ENCODE measurements around the gene FASTKD3. TPM values are rescaled to one million over a fixed set of nuclear protein-coding genes. Genes with fewer than 3 reads are reported as not detected.

Gene FASTKD3
- total RNA-seq, 1 donor from 2014 or later = 18.6 TPM

DNA sequence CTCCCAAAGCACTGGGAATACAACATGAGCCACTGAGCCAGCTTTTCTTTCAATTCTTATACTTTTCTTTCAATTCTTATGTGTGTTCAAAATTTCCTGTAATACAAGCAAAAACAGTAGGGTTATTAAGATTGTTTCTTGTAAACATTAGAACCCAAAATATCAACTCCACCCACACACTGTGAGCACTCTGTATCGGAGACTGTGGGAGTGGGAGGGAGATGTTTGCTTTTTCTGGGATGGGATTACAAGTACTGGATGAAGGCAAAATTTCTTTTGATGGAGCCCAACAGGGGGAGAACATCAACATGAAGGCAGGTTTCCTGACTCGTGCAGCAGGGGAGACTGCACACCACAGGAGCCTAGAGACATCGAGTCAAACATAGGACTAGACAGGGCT is 13.2 kb downstream of the FASTKD3 start:
- intact Hi-C loops (cut with micrococcal nuclease) = loop anchor here (2.0 to 5.0 kb wide), 2 partner anchors 98 to 595 kb away; no protein-coding TSS in a partner anchor
- Mint-ChIP-seq H3K4me3 (no peak overlapping the region), H3K4me1 (ENCODE audit: low read depth) (peaks cover 35% of the 10 kb centered on the region), H3K36me3 (ENCODE audit: low read depth) (peaks cover 19% of the 10 kb centered on the region), H3K27ac (no peak overlapping the region), H3K27me3 (ENCODE audit: insufficient read depth) (peaks cover 5% of the 10 kb centered on the region), H3K9me3 (peaks cover 4% of the 10 kb centered on the region)
- no peak for DNase-seq (ENCODE audit: low spot score)

DNA sequence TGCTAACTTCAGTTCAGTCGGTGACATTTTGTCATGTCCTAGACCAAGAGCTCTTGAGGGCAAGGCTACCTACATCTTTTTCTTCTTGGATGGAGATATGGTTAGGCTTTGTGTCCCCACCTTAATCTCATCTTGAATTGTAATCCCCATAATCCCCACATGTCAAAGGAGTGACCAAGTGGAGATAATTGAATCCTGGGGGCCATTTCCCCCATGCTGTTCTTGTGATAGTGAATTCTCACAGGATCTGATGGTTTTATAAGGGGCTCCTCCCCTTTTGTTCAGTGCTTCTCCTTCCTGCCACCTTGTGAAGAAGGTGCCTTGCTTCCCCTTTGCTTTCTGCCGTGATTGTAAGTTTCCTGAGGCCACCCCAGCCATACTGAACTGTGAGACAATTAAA is 15.8 kb downstream of the FASTKD3 start:
- H3K27ac Mint-ChIP-seq = no peak overlapping the region
- intact Hi-C loops (cut with micrococcal nuclease) = no loop called here
- H3K4me3 Mint-ChIP-seq = no peak overlapping the region
- H3K27me3 Mint-ChIP-seq (ENCODE audit: insufficient read depth) = peaks cover 22% of the 10 kb centered on the region
- H3K9me3 Mint-ChIP-seq = peaks cover 4% of the 10 kb centered on the region
- DNase-seq (ENCODE audit: low spot score) = no peak
- peaks cover 6% of the 10 kb centered on the region for H3K36me3 Mint-ChIP-seq (ENCODE audit: low read depth)
- peaks cover 25% of the 10 kb centered on the region for H3K4me1 Mint-ChIP-seq (ENCODE audit: low read depth)

DNA sequence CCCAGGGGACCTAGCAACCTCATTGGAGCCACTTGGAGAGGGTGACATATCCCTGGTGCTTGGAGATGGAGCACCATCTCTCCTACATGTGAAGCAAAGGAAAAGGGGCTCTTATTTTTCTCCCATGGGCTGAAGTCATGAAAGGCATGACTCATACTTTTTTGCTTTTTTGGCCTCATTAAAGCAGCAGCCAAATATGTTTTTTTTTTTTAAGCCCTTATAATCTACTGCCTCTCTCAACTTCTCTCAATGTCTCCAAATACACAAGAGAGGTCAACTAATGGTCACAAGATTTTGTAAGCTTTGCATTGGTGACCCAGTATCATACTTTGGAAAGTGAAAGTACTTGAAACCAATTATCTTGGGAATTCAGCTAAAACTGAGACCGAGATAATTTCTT is 16.3 kb downstream of the FASTKD3 start:
- no peak overlapping the region for H3K27ac Mint-ChIP-seq

DNA sequence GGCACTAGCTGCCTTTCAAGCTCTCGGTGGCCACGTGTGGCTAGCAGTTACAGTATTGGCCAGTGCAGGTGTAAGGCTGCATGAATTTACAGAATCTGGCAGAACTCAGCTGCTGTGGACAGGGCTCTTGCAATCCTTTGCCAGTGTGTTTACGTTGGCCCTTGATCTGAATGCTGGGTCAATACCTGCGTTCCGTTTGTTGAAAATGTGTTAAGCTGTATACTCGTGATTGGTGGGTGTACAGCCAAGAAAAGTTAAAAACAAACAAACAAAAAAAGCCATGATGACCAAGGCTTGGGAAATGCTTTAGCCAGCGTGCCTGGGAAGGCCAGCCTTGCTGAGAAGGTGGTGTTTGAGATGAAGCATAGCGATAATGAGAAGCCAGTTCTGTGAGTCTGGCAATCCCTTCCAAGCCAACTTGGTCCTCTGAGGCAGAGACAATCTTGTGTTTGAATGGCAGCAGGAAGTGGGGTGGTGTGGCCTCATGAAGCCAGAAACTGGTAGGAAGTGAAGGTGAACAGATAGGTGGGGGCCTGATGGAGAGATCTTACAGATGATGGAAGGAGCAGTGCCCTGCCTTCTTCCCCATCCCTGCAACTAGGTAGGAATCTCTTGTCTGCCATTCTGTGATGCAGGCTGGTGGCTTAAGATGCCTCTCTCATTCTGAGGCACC is 17.1 kb downstream of the FASTKD3 start:
- H3K27me3 Mint-ChIP-seq (ENCODE audit: insufficient read depth) = peaks cover 25% of the 10 kb centered on the region
- DNase-seq (ENCODE audit: low spot score) = no peak
- intact Hi-C loops (cut with micrococcal nuclease) = no loop called here
- H3K27ac Mint-ChIP-seq = no peak overlapping the region
- peak overlapping the region; percentile 76 for H3K4me3 Mint-ChIP-seq
- peaks cover 2% of the 10 kb centered on the region for H3K36me3 Mint-ChIP-seq (ENCODE audit: low read depth)
- peaks cover 18% of the 10 kb centered on the region for H3K4me1 Mint-ChIP-seq (ENCODE audit: low read depth)
- peaks cover 4% of the 10 kb centered on the region for H3K9me3 Mint-ChIP-seq

More for the DNA sequence above, 16.3 kb downstream of the FASTKD3 start:
- peaks cover 20% of the 10 kb centered on the region for H3K4me1 Mint-ChIP-seq (ENCODE audit: low read depth)
- H3K27me3 Mint-ChIP-seq (ENCODE audit: insufficient read depth) = peaks cover 24% of the 10 kb centered on the region
- no peak overlapping the region for H3K4me3 Mint-ChIP-seq
- intact Hi-C loops (cut with micrococcal nuclease) = no loop called here
- peaks cover 3% of the 10 kb centered on the region for H3K36me3 Mint-ChIP-seq (ENCODE audit: low read depth)
- no peak for DNase-seq (ENCODE audit: low spot score)
- H3K9me3 Mint-ChIP-seq = peaks cover 4% of the 10 kb centered on the region

DNA sequence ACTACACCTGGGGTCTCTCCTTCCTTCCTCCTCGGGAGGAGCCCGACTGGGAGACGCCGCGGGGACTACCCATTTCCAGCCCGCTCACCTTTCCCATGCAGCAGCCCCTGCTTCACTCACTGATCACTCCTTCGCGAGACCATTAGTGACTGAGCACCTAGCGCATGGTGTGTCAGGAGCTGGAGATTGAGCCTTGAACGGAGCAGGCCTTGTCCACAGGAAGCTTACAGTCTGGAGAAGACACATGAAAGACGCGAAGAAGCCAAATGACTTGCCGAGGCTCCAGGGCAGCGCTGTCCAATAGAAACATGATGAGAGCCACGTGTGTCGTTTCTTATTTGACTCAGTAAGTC is 17.6 kb downstream of the FASTKD3 start:
- intact Hi-C loops (cut with micrococcal nuclease) = no loop called here
- Mint-ChIP-seq H3K4me3 (peak overlapping the region; percentile 76), H3K27ac (no peak overlapping the region), H3K4me1 (ENCODE audit: low read depth) (peaks cover 18% of the 10 kb centered on the region), H3K27me3 (ENCODE audit: insufficient read depth) (peaks cover 27% of the 10 kb centered on the region), H3K9me3 (peaks cover 4% of the 10 kb centered on the region), H3K36me3 (ENCODE audit: low read depth) (peaks cover 2% of the 10 kb centered on the region)
- no peak for DNase-seq (ENCODE audit: low spot score)

DNA sequence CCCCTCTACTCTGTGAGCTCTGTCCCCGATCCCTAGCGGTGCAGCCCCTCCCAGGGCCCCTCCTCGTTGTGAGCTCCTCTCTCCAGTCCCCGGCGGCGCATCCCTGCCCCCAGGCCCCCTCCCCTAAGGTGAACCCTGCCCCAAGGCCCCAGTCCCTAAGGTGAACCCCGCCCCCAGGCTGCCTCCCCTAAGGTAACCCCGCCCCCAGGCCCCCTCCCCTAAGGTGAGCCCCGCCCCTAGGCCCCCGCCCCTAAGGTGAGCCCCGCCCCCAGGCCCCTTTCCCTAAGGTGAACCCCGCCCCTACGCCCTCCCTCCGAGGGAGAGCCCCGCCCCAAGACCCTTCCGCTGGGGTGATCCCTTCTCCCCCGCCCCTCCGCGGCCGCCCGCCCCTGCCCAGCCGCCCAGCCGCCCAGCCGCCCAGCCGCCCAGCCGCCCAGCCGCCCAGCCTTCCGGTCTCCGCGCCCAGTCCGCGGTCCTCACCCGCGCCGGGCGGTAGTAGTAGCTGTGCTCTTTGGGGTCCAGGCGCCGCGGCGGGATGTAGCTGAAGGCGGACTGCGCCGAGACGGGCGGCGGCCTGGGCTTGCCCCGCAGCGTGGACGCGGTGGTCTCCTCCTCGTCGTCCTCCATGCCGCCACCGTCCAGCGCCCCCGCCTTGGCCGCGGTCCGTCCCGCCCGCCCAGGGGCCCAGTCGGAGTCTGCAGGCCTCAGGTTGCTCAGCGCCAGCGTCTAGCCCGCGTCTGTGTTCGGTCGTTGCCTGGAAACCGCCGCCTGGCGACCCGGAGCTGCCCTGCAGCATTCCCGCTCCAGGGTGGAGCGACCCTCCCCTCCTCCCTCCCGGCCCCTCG is 18.2 kb downstream of the FASTKD3 start, which contains the start of gene CFAP90:
Gene CFAP90 (minus strand): TSS at position 739 of the 845 bp plus-strand sequence. CDS start 112 bp downstream, at position 627.
- Mint-ChIP-seq H3K4me1 (ENCODE audit: low read depth) (peaks cover 18% of the 10 kb centered on the region), H3K9me3 (peaks cover 4% of the 10 kb centered on the region), H3K4me3 (peak within 1 kb of the TSS; percentile 76), H3K27ac (no peak within 1 kb of the TSS), H3K36me3 (ENCODE audit: low read depth) (peaks cover 2% of the 10 kb centered on the region), H3K27me3 (ENCODE audit: insufficient read depth) (peaks cover 27% of the 10 kb centered on the region)
- intact Hi-C loops (cut with micrococcal nuclease) = no loop called here
- no peak for DNase-seq (ENCODE audit: low spot score)

DNA sequence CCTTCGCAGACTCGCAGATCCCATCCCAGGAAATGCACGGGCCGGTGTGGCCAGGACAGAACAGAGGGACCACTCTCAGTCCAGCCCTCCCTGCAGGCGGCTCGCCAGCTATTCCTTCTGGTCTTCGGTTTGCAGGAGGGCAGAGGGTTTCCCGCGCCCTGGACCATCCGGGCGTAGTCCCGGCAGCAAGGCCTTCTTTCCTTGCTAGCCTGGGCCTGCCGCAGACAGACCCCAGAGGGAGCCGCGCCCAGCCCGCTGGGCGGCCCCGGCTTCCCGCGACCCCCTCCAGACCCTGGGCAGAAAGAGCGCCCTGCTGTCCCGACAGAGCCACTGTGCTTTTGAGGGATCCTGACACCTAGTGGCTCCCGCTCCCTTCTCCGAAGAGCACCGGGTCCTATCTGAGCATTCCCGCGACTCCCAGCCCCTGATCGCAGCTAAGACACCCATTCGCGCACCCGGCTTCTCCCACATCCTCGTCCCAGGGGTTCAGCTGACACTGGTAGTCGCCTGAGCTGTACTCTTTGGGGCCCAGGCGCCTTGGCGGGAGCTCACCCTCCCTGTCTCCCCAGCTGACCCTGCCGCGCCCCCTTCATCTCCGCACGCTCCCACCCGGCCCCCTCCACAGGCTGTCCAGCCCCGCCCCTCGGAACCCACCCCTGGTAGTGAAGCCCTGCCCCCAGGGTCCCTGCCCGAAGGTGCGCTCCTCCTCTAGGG is 19.0 kb downstream of the FASTKD3 start:
- peaks cover 28% of the 10 kb centered on the region for H3K27me3 Mint-ChIP-seq (ENCODE audit: insufficient read depth)
- H3K36me3 Mint-ChIP-seq (ENCODE audit: low read depth) = peaks cover 2% of the 10 kb centered on the region
- intact Hi-C loops (cut with micrococcal nuclease) = no loop called here
- H3K4me1 Mint-ChIP-seq (ENCODE audit: low read depth) = peaks cover 18% of the 10 kb centered on the region
- H3K27ac Mint-ChIP-seq = no peak overlapping the region
- DNase-seq (ENCODE audit: low spot score) = no peak
- peak overlapping the region; percentile 57 for H3K4me3 Mint-ChIP-seq
- H3K9me3 Mint-ChIP-seq = peaks cover 4% of the 10 kb centered on the region

DNA sequence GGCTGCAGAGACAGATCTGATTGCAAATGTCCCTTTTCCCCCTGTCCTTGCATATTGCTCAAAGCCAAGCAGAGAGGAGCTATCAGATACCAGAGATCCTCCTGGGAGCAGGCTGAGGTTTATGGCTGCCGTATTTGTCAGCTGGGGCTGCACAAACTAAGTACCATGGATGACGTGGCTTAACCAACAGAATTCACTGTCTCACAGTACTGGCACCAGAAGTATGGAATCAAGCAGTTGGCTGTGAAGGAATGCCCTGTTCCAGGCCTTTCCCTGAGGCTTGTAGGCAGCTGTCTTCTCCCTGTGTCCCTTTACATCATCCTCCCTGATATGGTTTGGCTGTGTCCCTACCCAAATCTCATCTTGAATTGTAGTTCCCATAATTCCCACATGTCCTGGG is 20.5 kb downstream of the FASTKD3 start:
- Mint-ChIP-seq H3K36me3 (ENCODE audit: low read depth) (peaks cover 2% of the 10 kb centered on the region), H3K4me3 (no peak overlapping the region), H3K27ac (no peak overlapping the region), H3K9me3 (peaks cover 4% of the 10 kb centered on the region), H3K4me1 (ENCODE audit: low read depth) (peaks cover 18% of the 10 kb centered on the region), H3K27me3 (ENCODE audit: insufficient read depth) (peaks cover 37% of the 10 kb centered on the region)
- intact Hi-C loops (cut with micrococcal nuclease) = no loop called here
- DNase-seq (ENCODE audit: low spot score) = no peak

DNA sequence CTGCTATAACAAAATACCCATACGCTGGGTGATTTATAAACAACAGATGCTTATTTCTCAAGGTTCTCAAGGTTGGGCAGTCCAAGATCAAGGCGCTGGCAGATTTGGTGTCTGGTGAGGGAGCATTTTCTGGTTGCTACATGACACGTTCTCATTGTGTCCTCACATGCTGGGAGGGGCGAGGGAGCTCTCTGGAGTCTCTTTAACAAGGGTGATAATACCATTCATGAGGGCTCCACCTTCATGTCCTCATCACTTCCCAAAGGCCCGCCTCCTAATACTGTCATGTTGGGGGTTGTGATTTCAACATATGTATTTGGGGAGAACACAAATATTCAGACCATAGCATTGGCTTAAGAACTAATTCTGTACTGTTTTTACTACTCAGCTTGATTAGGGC is 22.5 kb downstream of the FASTKD3 start:
- Mint-ChIP-seq H3K27me3 (ENCODE audit: insufficient read depth) (peaks cover 37% of the 10 kb centered on the region), H3K9me3 (no peaks in the 10 kb centered on the region)

DNA sequence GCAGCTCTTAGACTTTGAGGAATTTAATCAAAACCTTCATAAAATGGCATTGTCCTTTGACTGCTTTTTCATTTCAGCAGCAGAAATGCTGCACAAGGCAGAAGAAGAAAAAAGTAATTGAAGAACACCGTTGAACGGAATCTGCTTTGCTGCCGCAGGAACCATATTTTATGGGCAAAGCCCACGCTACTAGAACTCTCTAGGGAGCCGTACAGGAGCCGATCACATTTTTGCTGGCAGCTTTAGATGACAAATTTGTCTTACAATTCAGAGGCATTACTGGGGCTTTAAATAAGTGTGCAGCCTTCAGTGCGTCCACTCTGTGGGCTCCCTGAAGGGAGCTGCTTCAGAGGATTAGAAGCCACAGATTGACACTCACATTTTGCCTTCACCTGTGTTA is 23.3 kb downstream of the FASTKD3 start:
- H3K36me3 Mint-ChIP-seq (ENCODE audit: low read depth) = no peaks in the 10 kb centered on the region
- H3K9me3 Mint-ChIP-seq = no peaks in the 10 kb centered on the region
- no peak overlapping the region for H3K27ac Mint-ChIP-seq
- intact Hi-C loops (cut with micrococcal nuclease) = no loop called here
- H3K27me3 Mint-ChIP-seq (ENCODE audit: insufficient read depth) = peaks cover 34% of the 10 kb centered on the region
- H3K4me3 Mint-ChIP-seq = no peak overlapping the region
- no peaks in the 10 kb centered on the region for H3K4me1 Mint-ChIP-seq (ENCODE audit: low read depth)
- no peak for DNase-seq (ENCODE audit: low spot score)

More for the DNA sequence above, 22.5 kb downstream of the FASTKD3 start:
- intact Hi-C loops (cut with micrococcal nuclease) = no loop called here
- Mint-ChIP-seq H3K4me1 (ENCODE audit: low read depth) (peaks cover 3% of the 10 kb centered on the region), H3K4me3 (no peak overlapping the region), H3K27ac (no peak overlapping the region), H3K36me3 (ENCODE audit: low read depth) (no peaks in the 10 kb centered on the region)
- DNase-seq (ENCODE audit: low spot score) = no peak

DNA sequence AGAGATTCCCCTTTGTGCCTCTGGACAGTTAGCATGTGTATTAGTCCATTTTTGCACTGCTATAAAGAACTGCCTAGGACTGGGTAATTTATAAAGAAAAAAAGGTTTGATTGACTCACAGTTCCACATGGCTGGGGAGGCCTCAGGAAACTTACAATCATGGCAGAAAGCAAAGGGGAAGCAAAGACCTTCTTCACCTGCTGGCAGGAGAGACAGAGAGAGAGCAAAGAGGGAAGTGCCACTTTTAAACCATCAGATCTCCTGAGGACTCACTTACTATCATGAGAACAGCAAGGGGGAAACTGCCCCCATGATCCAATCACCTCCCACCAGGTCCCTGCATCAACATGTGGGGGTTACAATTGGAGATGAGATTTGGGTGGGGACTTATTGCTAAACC is 23.9 kb downstream of the FASTKD3 start:
- Mint-ChIP-seq H3K27me3 (ENCODE audit: insufficient read depth) (peaks cover 33% of the 10 kb centered on the region), H3K36me3 (ENCODE audit: low read depth) (no peaks in the 10 kb centered on the region), H3K27ac (no peak overlapping the region), H3K4me1 (ENCODE audit: low read depth) (no peaks in the 10 kb centered on the region), H3K4me3 (no peak overlapping the region), H3K9me3 (no peaks in the 10 kb centered on the region)
- DNase-seq (ENCODE audit: low spot score) = no peak
- intact Hi-C loops (cut with micrococcal nuclease) = no loop called here

DNA sequence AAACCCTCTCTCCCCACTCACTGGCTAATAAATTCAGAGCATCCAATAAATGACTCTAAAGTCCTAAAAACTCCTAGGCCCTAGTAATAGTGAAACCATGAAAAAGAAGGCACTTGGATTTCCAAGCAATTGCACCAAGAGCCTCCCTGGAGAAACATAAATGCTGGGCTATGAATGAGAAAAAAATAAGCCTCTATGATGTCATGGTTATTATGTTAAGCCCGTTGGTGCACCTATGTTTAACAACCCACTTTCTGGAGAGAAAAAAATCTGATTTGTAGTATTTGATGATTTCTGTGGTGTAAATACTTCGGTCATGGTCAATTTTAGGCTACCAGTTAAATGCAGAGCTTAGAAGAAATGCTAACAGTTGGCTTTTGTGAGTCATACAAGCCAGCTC is 26.3 kb downstream of the FASTKD3 start:
- Mint-ChIP-seq H3K36me3 (ENCODE audit: low read depth) (no peaks in the 10 kb centered on the region), H3K27me3 (ENCODE audit: insufficient read depth) (peaks cover 15% of the 10 kb centered on the region), H3K27ac (no peak overlapping the region), H3K9me3 (no peaks in the 10 kb centered on the region), H3K4me1 (ENCODE audit: low read depth) (no peaks in the 10 kb centered on the region), H3K4me3 (no peak overlapping the region)
- DNase-seq (ENCODE audit: low spot score) = no peak
- intact Hi-C loops (cut with micrococcal nuclease) = no loop called here

DNA sequence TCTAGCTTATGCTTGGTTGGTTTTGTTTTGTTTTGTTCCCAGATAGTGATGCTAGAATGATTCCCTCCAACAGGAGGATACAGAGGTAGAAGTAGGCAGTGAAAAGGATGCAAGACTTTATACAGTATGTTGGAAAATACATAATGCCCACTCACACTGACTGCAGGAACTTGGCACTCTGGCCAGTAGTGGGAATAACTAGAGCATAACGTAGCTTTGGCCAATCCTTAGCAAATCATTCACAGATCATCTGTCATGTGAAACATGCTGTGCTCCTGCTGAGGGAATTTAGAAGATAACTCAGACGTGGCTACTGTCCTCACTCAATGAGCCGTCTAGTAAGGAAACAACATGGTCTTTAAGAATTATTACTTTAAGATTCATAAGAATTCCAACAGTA is 31.4 kb downstream of the FASTKD3 start:
- no peaks in the 10 kb centered on the region for H3K36me3 Mint-ChIP-seq (ENCODE audit: low read depth)
- DNase-seq (ENCODE audit: low spot score) = no peak
- no peaks in the 10 kb centered on the region for H3K9me3 Mint-ChIP-seq
- no peak overlapping the region for H3K27ac Mint-ChIP-seq
- intact Hi-C loops (cut with micrococcal nuclease) = no loop called here
- H3K27me3 Mint-ChIP-seq (ENCODE audit: insufficient read depth) = peaks cover under 1% of the 10 kb centered on the region
- no peaks in the 10 kb centered on the region for H3K4me1 Mint-ChIP-seq (ENCODE audit: low read depth)
- H3K4me3 Mint-ChIP-seq = no peak overlapping the region

All from activated T-helper 1 cell treated with anti-CD3 and anti-CD28 coated beads, Interleukin-12 subunit alpha, Interleukin-12 subunit beta, Interleukin-2, Interleukin-4 antibody, amounts not matched to agents 30 ng/mL and 10 ng/mL and 1 ng/mL, durations not matched to agents 14 hours and 24 hours and 36 hours (primary cell).